HCT116 (cell line): ENCODE measurements around the gene ABR.
A peak's percentile ranks its signal among the peaks of the same experiment; 100 is the strongest.

Source experiments
- CEBPB ChIP-seq: IDR thresholded peaks from 2 replicates; pipeline ENCODE4 v1.6.1; 2012; ENCODE audit warnings: low read depth
- CTCF ChIP-seq, 3 experiments: fragments of 200-600 bp in 1 of 3; sonication (generic) in 1 of 3; IDR thresholded peaks in 2 of 3; conservative IDR thresholded peaks in 1 of 3; 2 replicates each; pipeline ENCODE4 v1.5.1; 2012 to 2017; ENCODE audit warnings: low read depth in 2 of 3, low read length in 2 of 3, antibody characterized with exemption in 1 of 3, borderline replicate concordance in 1 of 3, control low read depth in 1 of 3, mild to moderate bottlenecking in 1 of 3, mixed read lengths in 1 of 3, mixed run types in 1 of 3, moderate library complexity in 1 of 3; ENCODE audit not compliant: insufficient read depth in 1 of 3
- ELF1 ChIP-seq: IDR thresholded peaks from 2 replicates; pipeline ENCODE4 v1.6.1; 2012; ENCODE audit warnings: low read depth, borderline replicate concordance
- EZH2 ChIP-seq: fragments of 200-600 bp; sonication (generic); IDR thresholded peaks from 2 replicates; pipeline ENCODE4 v1.6.1; 2017; ENCODE audit warnings: antibody characterized with exemption, mixed run types

DNA sequence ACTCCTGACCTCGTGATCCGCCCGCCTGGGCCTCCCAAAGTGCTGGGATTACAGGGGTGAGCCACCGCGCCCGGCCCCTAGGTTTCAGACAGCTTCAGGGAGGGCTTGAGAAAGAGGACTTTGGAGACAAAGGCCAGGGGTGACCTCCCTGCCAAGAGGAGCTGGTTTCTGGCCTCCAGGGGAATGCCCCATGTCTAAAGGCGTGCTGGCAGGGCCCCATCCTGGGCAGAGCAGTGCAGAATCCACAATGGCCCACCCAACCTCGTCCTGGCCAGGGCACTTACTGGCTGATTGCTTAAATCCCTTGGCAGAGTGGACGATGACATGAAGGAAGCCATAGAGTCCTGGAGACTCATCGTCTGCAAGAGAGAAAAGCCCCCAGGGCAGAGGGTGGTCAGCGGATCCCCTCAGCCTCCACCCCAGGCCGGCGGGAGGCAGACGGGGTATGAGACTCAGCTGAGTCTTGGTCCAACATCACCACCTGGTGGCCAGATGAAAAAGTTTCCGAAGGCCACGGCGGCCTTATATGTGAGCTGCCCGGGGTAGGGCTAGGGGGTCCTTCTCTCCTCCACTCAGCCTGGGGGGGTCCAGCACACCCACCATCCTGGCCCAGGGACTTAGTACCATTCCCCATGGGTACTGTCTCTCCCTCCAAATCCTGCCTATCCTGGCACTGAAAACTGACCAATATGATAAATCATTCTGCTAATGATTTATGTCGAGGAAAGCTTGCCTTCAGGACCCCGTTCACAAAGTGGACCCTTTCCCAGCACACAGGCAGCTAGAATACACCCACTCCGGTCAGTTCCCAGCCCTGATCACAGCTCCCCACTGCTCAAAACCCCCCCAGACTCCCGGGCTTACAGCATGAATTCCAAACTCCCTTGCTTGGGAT lies 123.8 kb downstream of the ABR start:
- no peak for TF ChIP-seq EZH2
- peak; percentile 34 to 73 (median 57); a peak in 5 of 6 replicates for TF ChIP-seq CTCF (IDR thresholded peaks at IDR 0.05 in 2 of 3, conservative IDR thresholded peaks at IDR 0.05 in 1 of 3; ENCODE audit: borderline replicate concordance in 1 of 3, insufficient read depth in 1 of 3, low read depth in 2 of 3, low read length in 2 of 3)
- no peak for TF ChIP-seq ELF1
- no peak for TF ChIP-seq CEBPB
